ENCODE measurements around the gene AKR7A3. TPM values are rescaled to one million over a fixed set of nuclear protein-coding genes. Genes with fewer than 3 reads are reported as not detected.

AKR7A3 gene
- total and polyA plus RNA-seq, 10 of the 15 experiments (the other 5 are each of a cell fraction or from before 2014, with no cell fraction given), result 0.10 to 1.1 (median 0.25) TPM; not detected in 2

GRCh38 chr1:19311931-19312781 is 23.6 kb upstream of the AKR7A3 start, which contains the start of the genes AKR7A2 and SLC66A1 (continued):
- TF ChIP-seq, protein P1, sequence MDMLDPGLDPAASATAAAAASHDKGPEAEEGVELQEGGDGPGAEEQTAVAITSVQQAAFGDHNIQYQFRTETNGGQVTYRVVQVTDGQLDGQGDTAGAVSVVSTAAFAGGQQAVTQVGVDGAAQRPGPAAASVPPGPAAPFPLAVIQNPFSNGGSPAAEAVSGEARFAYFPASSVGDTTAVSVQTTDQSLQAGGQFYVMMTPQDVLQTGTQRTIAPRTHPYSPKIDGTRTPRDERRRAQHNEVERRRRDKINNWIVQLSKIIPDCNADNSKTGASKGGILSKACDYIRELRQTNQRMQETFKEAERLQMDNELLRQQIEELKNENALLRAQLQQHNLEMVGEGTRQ (IDR thresholded peaks at IDR 0.05; ENCODE audit: borderline replicate concordance, low read depth, low read length), result peak; percentile 53
- TF ChIP-seq SRF (IDR thresholded peaks at IDR 0.05; ENCODE audit: low read depth in 2 of 2, low read length in 2 of 2) (peak in 1 of 2 experiments; percentile 55; a peak in 1 of 4 replicates), GATAD2B (conservative IDR thresholded peaks at IDR 0.05; ENCODE audit: low read depth) (peak; percentile 76; the same call in 1 of the 2 replicates), USF1 (IDR thresholded peaks at IDR 0.05; ENCODE audit: borderline replicate concordance, extremely low read length, insufficient read depth, low read depth, low read length) (peak; percentile 86), BCL11A (IDR thresholded peaks at IDR 0.05; ENCODE audit: low read depth, low read length) (no peak), IRF4 (IDR thresholded peaks at IDR 0.05; ENCODE audit: low read depth, low read length) (no peak), RB1 (IDR thresholded peaks at IDR 0.05; ENCODE audit: borderline replicate concordance) (peak; percentile 91), STAT1 (conservative IDR thresholded peaks at IDR 0.05) (0 out of 2 replicates have a peak, but pooled peaks have one; percentile 26), MXI1 (IDR thresholded peaks at IDR 0.05; ENCODE audit: low read depth, low read length) (peak; percentile 77), MYC (IDR thresholded peaks at IDR 0.05; ENCODE audit: insufficient read depth, insufficient read length, insufficient replicate concordance, low read length, severe bottlenecking) (no peak), POLR2AphosphoS2 (IDR thresholded peaks at IDR 0.05; ENCODE audit: low read depth, low read length) (peak; percentile 64; the same call in 1 of the 2 replicates), DPF2 (IDR thresholded peaks at IDR 0.05) (peak; percentile 66), CREM (IDR thresholded peaks at IDR 0.05; ENCODE audit: low read depth) (0 out of 2 replicates have a peak, but pooled peaks have one; percentile 19), MEF2B (IDR thresholded peaks at IDR 0.05; ENCODE audit: partially characterized antibody, poor library complexity, severe bottlenecking) (no peak), NFYB (IDR thresholded peaks at IDR 0.05; ENCODE audit: insufficient read depth, low read depth, low read length) (0 out of 2 replicates have a peak, but pooled peaks have one; percentile 16)
- TF ChIP-seq, protein P2, sequence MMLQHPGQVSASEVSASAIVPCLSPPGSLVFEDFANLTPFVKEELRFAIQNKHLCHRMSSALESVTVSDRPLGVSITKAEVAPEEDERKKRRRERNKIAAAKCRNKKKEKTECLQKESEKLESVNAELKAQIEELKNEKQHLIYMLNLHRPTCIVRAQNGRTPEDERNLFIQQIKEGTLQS (IDR thresholded peaks at IDR 0.05; ENCODE audit: borderline replicate concordance, extremely low read depth, low read depth, low read length), result peak; percentile 59; the same call in 1 of the 2 replicates
- TF ChIP-seq, protein P3, sequence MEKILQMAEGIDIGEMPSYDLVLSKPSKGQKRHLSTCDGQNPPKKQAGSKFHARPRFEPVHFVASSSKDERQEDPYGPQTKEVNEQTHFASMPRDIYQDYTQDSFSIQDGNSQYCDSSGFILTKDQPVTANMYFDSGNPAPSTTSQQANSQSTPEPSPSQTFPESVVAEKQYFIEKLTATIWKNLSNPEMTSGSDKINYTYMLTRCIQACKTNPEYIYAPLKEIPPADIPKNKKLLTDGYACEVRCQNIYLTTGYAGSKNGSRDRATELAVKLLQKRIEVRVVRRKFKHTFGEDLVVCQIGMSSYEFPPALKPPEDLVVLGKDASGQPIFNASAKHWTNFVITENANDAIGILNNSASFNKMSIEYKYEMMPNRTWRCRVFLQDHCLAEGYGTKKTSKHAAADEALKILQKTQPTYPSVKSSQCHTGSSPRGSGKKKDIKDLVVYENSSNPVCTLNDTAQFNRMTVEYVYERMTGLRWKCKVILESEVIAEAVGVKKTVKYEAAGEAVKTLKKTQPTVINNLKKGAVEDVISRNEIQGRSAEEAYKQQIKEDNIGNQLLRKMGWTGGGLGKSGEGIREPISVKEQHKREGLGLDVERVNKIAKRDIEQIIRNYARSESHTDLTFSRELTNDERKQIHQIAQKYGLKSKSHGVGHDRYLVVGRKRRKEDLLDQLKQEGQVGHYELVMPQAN (conservative IDR thresholded peaks at IDR 0.05), result peak; percentile 78
- TF ChIP-seq, protein P4, sequence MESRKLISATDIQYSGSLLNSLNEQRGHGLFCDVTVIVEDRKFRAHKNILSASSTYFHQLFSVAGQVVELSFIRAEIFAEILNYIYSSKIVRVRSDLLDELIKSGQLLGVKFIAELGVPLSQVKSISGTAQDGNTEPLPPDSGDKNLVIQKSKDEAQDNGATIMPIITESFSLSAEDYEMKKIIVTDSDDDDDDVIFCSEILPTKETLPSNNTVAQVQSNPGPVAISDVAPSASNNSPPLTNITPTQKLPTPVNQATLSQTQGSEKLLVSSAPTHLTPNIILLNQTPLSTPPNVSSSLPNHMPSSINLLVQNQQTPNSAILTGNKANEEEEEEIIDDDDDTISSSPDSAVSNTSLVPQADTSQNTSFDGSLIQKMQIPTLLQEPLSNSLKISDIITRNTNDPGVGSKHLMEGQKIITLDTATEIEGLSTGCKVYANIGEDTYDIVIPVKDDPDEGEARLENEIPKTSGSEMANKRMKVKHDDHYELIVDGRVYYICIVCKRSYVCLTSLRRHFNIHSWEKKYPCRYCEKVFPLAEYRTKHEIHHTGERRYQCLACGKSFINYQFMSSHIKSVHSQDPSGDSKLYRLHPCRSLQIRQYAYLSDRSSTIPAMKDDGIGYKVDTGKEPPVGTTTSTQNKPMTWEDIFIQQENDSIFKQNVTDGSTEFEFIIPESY (IDR thresholded peaks at IDR 0.05), result no peak
- TF ChIP-seq, protein P5, sequence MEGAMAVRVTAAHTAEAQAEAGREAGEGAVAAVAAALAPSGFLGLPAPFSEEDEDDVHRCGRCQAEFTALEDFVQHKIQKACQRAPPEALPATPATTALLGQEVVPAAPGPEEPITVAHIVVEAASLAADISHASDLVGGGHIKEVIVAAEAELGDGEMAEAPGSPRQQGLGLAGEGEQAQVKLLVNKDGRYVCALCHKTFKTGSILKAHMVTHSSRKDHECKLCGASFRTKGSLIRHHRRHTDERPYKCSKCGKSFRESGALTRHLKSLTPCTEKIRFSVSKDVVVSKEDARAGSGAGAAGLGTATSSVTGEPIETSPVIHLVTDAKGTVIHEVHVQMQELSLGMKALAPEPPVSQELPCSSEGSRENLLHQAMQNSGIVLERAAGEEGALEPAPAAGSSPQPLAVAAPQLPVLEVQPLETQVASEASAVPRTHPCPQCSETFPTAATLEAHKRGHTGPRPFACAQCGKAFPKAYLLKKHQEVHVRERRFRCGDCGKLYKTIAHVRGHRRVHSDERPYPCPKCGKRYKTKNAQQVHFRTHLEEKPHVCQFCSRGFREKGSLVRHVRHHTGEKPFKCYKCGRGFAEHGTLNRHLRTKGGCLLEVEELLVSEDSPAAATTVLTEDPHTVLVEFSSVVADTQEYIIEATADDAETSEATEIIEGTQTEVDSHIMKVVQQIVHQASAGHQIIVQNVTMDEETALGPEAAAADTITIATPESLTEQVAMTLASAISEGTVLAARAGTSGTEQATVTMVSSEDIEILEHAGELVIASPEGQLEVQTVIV (IDR thresholded peaks at IDR 0.05; ENCODE audit: borderline replicate concordance, partially characterized antibody), result no peak

Measured in GM12878 (cell line).